Keratinocyte (primary cell): Measurements from ENCODE around the gene PARVA.

ENCODE experiments used
- EZH2 ChIP-seq: IDR thresholded peaks from one replicate; pipeline ENCODE4 v1.6.1; 2012; ENCODE audit warnings: inconsistent platforms, mild to moderate bottlenecking, low read length, moderate library complexity
- TF ChIP-seq, protein P1 (sequence below), 3 experiments: IDR thresholded peaks in 1 of 3; conservative IDR thresholded peaks in 1 of 3; optimal IDR thresholded peaks in 1 of 3; 2 replicates in 2 of 3; 3 replicates in 1 of 3; pipeline versions ENCODE3 to v1.5.1; 2011; ENCODE audit warnings: low read length in 3 of 3, mild to moderate bottlenecking in 3 of 3, moderate library complexity in 2 of 3, control low read depth in 1 of 3, inconsistent platforms in 1 of 3; ENCODE audit not compliant: insufficient read depth in 2 of 3; ENCODE audit errors: extremely low read depth in 1 of 3

DNA sequence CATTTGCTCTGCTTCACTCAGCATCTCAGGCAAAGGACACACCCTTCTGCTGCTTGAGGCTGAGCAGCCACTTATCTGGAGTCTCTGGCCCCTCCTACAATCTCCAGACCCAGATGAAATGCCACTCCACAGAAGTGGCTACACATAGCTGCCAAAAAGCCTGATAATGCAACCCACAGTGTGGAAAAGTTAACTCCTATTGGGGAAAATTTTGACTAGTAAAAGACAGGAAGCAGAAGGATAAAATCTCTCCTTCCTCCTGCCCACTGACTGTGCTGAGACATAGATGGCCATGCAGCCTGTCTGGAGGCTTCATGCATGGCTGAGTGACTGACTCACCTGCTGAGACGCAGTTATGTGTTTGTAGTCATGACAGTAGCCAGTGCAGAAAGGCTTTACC, 204.6 kb downstream of the PARVA start:
- TF ChIP-seq, protein P1, sequence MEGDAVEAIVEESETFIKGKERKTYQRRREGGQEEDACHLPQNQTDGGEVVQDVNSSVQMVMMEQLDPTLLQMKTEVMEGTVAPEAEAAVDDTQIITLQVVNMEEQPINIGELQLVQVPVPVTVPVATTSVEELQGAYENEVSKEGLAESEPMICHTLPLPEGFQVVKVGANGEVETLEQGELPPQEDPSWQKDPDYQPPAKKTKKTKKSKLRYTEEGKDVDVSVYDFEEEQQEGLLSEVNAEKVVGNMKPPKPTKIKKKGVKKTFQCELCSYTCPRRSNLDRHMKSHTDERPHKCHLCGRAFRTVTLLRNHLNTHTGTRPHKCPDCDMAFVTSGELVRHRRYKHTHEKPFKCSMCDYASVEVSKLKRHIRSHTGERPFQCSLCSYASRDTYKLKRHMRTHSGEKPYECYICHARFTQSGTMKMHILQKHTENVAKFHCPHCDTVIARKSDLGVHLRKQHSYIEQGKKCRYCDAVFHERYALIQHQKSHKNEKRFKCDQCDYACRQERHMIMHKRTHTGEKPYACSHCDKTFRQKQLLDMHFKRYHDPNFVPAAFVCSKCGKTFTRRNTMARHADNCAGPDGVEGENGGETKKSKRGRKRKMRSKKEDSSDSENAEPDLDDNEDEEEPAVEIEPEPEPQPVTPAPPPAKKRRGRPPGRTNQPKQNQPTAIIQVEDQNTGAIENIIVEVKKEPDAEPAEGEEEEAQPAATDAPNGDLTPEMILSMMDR (optimal IDR thresholded peaks at IDR 0.05 in 1 of 3, IDR thresholded peaks at IDR 0.05 in 1 of 3, conservative IDR thresholded peaks at IDR 0.05 in 1 of 3; ENCODE audit: extremely low read depth in 1 of 3, insufficient read depth in 2 of 3, low read length in 3 of 3) = no peak
- TF ChIP-seq EZH2 = no peak
